Measurements from ENCODE around the gene SPATA12.

DNA sequence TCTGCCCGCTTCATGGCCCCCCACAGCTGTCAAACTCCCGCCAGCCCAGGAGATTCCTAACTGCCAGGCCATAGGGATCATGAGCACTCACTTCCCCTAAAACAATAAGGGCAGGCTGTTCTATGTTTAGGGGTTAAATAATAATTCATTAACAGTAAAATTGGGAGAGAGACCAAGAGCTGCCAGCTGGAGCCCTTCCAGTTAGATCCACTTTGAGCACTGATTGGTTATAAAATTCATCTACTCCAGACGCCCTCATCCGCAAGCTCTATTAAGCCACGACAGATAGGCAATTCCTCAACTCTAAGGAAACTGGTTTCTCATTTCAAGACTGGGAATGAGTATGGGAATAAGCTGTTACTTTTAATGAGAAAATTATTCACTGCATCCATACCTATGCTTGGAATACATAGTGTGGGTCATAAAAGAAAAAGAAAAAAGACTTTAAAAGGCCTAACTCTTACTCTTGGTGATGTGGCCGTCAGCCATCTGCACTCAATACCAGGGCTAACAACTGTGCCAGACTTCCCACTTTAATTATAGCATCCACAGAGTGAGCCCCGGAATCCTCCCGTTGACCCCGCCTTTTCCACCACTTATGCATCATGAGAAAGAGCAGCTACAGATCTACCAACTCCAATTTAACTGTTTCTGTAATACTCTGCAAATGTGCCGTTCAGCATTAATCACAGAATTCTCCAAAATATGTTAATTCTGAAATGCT is 60.1 kb downstream of the SPATA12 start:
- TF ChIP-seq EZH2 (IDR thresholded peaks at IDR 0.05) (no peak), POLR2AphosphoS5 (IDR thresholded peaks at IDR 0.05; ENCODE audit: borderline replicate concordance, low read depth, low read length) (no peak)
